22Rv1 (cell line): ENCODE measurements around the gene OMG.
"Not testable (repeated sequence)": the region's sequence is repeated elsewhere in the genome, so short reads cannot be mapped to it uniquely, and the experiment has no call there.

Experiments
- ZFX ChIP-seq: fragments of 450-650 bp; IDR thresholded peaks from 2 replicates; pipeline ENCODE4 v1.6.1; 2017; ENCODE audit warnings: antibody characterized with exemption, borderline replicate concordance
- TF ChIP-seq, protein P1 (sequence below): fragments of 450-650 bp; IDR thresholded peaks from 2 replicates; pipeline ENCODE4 v1.5.1; 2017; ENCODE audit warnings: mild to moderate bottlenecking

DNA sequence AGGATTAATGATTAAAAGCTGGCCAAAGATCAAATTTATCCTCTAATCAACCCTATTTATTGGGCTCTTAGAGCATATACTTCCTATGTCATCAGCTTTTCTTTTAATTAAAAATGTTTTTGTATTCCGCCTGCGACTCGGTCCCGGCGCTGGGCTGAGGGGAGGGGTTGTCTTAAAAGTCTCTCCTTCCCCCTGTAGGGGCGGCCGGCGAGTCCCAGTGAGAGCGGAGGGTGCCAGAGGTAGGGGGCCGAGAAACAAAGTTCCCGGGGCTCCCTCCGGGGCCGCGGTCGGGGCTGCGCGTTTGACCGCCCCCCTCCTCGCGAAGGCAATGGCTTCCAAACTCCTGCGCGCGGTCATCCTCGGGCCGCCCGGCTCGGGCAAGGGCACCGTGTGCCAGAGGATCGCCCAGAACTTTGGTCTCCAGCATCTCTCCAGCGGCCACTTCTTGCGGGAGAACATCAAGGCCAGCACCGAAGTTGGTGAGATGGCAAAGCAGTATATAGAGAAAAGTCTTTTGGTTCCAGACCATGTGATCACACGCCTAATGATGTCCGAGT is 48.2 kb upstream of the OMG start:
- TF ChIP-seq, protein P1, sequence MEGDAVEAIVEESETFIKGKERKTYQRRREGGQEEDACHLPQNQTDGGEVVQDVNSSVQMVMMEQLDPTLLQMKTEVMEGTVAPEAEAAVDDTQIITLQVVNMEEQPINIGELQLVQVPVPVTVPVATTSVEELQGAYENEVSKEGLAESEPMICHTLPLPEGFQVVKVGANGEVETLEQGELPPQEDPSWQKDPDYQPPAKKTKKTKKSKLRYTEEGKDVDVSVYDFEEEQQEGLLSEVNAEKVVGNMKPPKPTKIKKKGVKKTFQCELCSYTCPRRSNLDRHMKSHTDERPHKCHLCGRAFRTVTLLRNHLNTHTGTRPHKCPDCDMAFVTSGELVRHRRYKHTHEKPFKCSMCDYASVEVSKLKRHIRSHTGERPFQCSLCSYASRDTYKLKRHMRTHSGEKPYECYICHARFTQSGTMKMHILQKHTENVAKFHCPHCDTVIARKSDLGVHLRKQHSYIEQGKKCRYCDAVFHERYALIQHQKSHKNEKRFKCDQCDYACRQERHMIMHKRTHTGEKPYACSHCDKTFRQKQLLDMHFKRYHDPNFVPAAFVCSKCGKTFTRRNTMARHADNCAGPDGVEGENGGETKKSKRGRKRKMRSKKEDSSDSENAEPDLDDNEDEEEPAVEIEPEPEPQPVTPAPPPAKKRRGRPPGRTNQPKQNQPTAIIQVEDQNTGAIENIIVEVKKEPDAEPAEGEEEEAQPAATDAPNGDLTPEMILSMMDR: not testable (repeated sequence)
- TF ChIP-seq ZFX: not testable (repeated sequence)
